Mammary epithelial cell (primary cell): ENCODE data around the gene AJAP1.

ENCODE experiments used
- CTCF ChIP-seq, 2 donors: IDR thresholded peaks in 1 of 2; conservative IDR thresholded peaks in 1 of 2; 2 replicates each; pipeline ENCODE4 v1.5.1; 2011 to 2012; ENCODE audit warnings: inconsistent platforms in 2 of 2, low read length in 2 of 2, mild to moderate bottlenecking in 2 of 2, control low read depth in 1 of 2, low read depth in 1 of 2; ENCODE audit not compliant: insufficient read depth in 1 of 2; ENCODE audit errors: extremely low read depth in 1 of 2
- EZH2 ChIP-seq: IDR thresholded peaks from 2 replicates; pipeline ENCODE4 v1.6.1; 2012; ENCODE audit warnings: low read length, inconsistent platforms, borderline replicate concordance

GRCh38 chr1:4768553-4768952, 114.1 kb downstream of the AJAP1 start:
- TF ChIP-seq CTCF (conservative IDR thresholded peaks at IDR 0.05 in 1 of 2, IDR thresholded peaks at IDR 0.05 in 1 of 2; ENCODE audit: extremely low read depth in 1 of 2, insufficient read depth in 1 of 2, low read depth in 1 of 2, low read length in 2 of 2) (no peak), EZH2 (no peak)
